ENCODE measurements around the gene SOS1.

GRCh38 chr2:39136799-39137198 lies 15.9 kb upstream of the SOS1 start:
- TF ChIP-seq, protein P1, sequence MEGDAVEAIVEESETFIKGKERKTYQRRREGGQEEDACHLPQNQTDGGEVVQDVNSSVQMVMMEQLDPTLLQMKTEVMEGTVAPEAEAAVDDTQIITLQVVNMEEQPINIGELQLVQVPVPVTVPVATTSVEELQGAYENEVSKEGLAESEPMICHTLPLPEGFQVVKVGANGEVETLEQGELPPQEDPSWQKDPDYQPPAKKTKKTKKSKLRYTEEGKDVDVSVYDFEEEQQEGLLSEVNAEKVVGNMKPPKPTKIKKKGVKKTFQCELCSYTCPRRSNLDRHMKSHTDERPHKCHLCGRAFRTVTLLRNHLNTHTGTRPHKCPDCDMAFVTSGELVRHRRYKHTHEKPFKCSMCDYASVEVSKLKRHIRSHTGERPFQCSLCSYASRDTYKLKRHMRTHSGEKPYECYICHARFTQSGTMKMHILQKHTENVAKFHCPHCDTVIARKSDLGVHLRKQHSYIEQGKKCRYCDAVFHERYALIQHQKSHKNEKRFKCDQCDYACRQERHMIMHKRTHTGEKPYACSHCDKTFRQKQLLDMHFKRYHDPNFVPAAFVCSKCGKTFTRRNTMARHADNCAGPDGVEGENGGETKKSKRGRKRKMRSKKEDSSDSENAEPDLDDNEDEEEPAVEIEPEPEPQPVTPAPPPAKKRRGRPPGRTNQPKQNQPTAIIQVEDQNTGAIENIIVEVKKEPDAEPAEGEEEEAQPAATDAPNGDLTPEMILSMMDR (IDR thresholded peaks at IDR 0.05): no peak
- no peak for TF ChIP-seq POLR2A (IDR thresholded peaks at IDR 0.05)

All from prostate gland (tissue), 2 donors.